Fibroblast of villous mesenchyme (primary cell): ENCODE results near the gene AKR7A3. TPM values are rescaled to one million over a fixed set of nuclear protein-coding genes. Genes with fewer than 3 reads are reported as not detected.

Source experiments
- DNase-seq: peaks from one replicate; pipeline ENCODE4 v3.0.0-alpha.2; 2010; ENCODE audit warnings: low read depth
- H3K4me3 ChIP-seq: 2 replicates; pipeline ENCODE4 v1.5.1; 2011; ENCODE audit warnings: low read depth, mild to moderate bottlenecking, low read length
- CTCF ChIP-seq: IDR thresholded peaks from 2 replicates; pipeline ENCODE4 v1.5.1; 2012; ENCODE audit warnings: low read depth, mild to moderate bottlenecking, low read length; ENCODE audit not compliant: insufficient read depth
- total RNA-seq: library from RNA; depleted of rRNA; stranded (reverse); fragments of >200 nt; gene quantifications from 2 replicates; pipeline ENCODE4 v1.2.3, GENCODE V29; 2012

The AKR7A3 gene
- total RNA-seq, 1 donor, result 0.43 TPM

- H3K4me3 ChIP-seq, result no peak overlapping the region
- no peak for DNase-seq
- no peak for TF ChIP-seq CTCF
Observed at GRCh38 chr1:19327301-19327700, 38.7 kb upstream of the AKR7A3 start.

- DNase-seq, result no peak
- H3K4me3 ChIP-seq, result no peak overlapping the region
- TF ChIP-seq CTCF, result no peak
Observed at GRCh38 chr1:19326748-19327065, 38.1 kb upstream of the AKR7A3 start.

GRCh38 chr1:19325958-19326747, 37.6 kb upstream of the AKR7A3 start:
- no peak overlapping the region for H3K4me3 ChIP-seq
- TF ChIP-seq CTCF, result no peak
- no peak for DNase-seq

GRCh38 chr1:19325368-19325957, 36.9 kb upstream of the AKR7A3 start:
- H3K4me3 ChIP-seq, result no peak overlapping the region
- no peak for DNase-seq
- no peak for TF ChIP-seq CTCF

- TF ChIP-seq CTCF, result no peak
- no peak for DNase-seq
- no peak overlapping the region for H3K4me3 ChIP-seq
Observed at GRCh38 chr1:19324665-19324990, 36.1 kb upstream of the AKR7A3 start.

GRCh38 chr1:19323987-19324664, 35.6 kb upstream of the AKR7A3 start:
- TF ChIP-seq CTCF, result no peak
- no peak for DNase-seq

More at GRCh38 chr1:19323987-19324664, 35.6 kb upstream of the AKR7A3 start:
- H3K4me3 ChIP-seq, result no peak overlapping the region
